Mucosa of gallbladder (tissue), 1 donor: ENCODE measurements around the gene IRF6. TPM values are rescaled to one million over a fixed set of nuclear protein-coding genes. Genes with fewer than 3 reads are reported as not detected.
A peak's percentile ranks its signal among the peaks of the same experiment; 100 is the strongest.

Source experiments
- DNase-seq: peaks from one replicate; pipeline ENCODE4 v3.0.0-alpha.2; 2020; ENCODE audit warnings: low spot score
- total RNA-seq: library from RNA; stranded (reverse); gene quantifications from one replicate; pipeline ENCODE4 v1.2.1, GENCODE V29; 2021
- donor health status: DM: no; HTN: no; CAD: no.

IRF6 gene
- total RNA-seq, 1 donor from 2014 or later = 104 TPM

DNA sequence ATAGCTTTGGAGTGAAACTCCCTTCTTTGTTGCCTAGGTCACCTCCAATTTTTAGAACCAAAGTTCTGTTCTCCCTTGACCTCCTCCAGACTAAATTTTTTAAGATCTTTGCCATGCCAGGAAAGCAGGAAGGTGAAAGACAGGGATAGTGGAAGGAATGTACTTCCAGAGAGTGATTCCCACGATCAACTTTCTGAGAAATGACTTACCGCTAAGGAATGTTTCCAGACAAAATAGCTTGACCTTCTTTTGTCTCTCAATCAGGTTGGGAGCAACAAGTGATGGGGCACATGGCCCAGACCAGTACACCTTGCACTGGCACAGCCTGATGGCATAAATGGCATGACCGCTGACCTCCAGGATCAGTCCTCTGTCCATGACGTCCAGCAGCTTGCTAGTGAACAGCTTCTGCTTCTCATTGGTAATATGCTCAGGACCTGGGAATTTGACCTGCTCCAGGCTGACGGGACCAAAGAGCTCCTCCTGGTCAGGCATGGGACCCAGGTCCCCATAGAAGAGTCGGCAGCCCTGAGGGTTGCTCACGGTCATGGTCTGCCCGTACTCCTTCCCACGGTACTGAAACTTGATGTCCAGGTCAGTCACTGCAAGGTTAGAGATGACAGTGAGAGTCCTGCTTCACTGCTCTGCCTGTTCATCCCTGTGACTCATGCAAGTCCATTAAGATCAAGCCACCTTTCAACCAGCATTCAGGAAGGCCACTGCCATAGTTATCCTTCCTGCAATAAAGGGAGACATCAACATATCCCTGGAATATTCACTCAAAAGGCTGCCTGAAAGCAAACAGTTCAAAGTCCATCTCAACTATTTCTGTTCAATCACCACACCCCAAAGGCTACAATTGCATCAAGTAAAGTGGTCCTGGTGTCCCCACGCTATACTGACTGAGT lies 15.4 kb downstream of the IRF6 start:
- DNase-seq = peak; percentile 37

DNA sequence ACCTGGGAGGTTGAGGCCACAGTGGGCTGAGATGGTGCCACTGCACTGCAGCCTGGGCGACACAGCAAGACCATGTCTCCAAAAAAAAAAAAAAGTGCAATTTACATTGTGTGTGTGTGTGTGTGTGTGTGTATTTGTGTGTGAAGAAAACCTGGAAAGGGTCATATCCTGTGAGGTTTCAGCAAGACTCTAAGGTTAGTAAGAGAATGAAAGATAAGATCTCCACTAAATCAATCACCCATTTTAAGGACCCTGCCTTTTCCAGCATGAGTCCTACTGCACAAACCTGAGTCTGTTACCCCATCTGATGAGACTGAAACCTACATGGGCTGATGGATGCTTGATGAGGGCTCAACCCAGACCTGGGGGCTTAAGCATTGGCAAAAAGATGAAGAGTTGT lies 16.7 kb downstream of the IRF6 start:
- DNase-seq = no peak

DNA sequence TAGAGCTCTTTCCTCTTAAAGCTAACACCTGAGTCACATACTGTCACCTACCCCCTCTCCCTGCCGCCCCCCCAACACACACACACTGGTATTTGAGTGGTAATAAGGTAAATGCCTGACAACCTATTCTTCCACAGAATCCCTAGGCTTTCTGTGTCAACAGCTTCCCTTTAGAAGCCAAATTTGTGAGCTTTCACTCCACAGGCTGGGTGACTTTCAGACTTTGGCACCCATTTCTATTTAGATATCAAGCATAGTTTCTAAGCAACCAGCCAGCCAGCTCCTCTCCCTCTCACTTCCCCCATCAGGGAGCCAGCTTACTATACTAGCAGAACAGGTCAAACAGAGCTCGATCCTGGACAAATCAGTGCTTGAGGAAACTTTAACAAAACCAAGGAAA lies 18.4 kb downstream of the IRF6 start:
- peak; percentile 78 for DNase-seq

DNA sequence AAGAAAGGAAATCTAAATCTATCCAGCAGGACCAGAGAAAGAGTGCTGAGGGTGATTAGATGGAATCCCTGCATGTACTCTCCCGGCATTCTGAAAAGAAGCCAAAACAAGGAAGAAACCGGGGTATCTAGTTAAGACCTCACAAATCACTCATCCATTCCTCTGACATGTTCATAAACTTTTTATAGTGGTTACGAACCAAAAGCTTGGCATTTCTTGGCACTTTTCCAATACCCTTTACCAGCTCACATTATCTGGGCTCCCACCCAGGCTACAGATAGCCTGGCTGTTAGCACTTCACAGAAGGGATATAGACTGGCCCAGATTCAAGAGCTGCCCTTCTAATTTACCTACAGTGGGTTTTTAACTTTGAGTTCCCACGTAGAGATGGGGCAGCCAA lies 19.8 kb downstream of the IRF6 start:
- no peak for DNase-seq

DNA sequence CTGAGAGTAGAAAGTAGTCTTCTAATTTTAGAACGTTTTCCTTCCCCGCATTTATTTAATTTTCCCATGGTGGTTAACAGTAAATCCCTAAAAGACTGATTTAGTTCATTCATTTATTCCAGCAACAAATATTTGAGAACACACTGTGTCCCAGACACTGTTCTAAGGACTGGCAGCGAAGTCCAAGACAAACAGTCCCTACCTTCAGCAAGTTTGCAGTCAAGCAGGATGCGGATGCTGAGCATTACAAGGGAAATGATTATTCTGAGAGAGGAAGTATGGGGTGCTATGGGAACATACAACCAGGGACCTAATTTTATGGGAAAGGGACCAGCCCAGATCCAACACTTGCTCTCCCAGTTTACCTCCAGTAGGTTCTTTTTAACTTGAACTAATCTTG lies 20.4 kb downstream of the IRF6 start:
- DNase-seq = no peak

DNA sequence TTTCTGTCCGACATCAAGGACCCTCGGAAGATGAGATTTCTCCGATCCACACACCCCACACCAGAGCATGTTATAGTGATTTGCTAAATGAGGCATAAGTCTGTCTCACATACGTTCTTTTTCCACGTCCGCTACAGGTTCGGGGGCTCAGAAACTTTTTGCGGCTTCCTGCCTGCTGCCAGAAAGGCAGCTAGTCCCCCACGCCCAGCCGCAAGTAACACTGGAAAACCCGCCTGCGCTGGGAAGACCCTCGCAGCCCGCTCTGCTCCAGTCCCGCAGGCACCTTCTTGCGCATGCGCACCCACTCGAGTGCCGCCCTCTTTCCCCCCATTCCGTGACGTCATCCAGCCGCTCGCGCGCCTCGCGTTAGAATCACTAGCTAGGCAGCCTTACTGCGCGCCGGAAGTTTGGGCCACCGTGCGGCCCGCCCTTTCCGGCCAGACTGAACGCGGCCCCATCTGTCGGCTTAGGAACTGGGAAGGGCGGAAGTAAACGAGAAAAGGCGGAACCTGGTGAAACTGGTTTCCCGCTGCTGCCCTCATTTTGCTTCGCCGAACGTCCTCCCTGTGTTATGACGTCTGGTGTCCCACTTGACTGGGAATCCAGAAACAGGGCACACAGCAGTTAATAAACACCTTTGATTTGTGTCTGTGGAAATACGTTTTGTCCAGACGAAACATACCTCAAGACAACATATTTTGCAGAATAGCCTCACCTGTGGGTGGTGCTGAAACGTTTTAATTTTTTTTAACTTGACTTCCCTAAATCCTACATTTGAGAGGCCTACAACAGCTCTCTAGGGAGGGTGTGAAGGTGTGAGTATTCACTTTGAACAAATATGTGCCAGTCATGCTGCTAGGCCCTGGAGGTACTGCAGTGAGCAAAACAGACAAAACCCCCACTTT lies 21.4 kb downstream of the IRF6 start, which contains the start of gene C1orf74:
C1orf74 (minus strand) TSS at position 295 of the 905 bp plus-strand sequence. CDS start 925 bp downstream, outside the sequence.
- DNase-seq = peak; percentile 99

DNA sequence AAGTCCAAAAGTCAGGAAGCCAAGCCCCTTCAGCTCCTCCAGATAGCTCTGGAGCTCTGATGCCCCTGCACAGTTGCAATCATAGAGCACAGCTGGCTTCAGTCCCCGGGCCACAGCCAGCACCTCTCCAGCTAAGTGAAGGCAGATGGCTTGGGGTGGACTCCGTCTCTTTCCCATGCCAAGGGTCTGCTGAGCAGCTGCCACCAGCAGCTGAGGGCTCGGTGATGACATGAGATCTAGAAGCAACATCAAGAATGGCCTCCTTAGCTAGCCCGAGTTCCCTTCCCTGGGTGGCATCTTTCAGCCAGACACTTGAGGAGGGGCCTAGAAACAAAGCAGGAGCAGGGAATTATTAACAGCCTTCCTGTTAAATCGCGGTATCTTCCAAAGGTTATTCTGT lies 22.6 kb downstream of the IRF6 start:
- DNase-seq = no peak

DNA sequence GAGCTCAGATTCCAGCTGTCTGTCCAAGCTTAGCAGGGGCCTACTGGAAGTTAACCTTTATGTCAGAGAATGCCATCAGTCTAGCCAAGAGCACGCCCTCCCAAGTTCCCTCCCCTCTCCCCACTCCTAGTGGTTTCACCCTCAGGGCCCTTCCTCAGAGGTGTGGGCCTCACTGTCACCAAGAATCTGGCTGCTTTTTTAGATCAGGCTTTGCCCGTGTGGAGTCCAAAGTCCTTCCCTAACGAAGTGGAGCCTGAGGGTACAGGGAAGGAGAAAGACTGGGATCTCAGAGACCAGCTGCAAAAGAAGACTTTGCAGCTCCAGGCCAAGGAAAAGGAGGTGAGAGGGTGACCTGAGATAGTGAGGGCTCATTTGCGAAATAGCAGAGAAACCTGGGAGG lies 25.7 kb downstream of the IRF6 start:
- DNase-seq = no peak

DNA sequence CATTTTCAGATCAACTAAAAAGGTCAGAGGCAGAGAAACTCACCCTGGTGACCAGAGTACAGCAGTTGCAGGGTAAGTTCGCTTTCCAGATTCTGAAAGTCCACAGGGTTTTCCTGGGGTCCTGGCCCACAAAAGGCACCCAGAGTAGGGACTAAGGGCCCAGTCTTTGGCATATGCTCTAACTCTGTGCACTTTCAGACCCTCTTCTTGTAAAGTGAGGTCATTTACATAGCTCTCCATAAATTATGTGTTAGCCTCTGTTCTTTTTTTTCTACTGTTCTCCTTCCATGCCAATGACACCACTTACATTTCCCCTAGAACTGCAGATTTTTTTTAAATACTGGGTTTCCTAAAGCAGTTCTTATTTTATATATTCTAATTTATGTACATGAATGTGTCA lies 27.8 kb downstream of the IRF6 start:
- no peak for DNase-seq

DNA sequence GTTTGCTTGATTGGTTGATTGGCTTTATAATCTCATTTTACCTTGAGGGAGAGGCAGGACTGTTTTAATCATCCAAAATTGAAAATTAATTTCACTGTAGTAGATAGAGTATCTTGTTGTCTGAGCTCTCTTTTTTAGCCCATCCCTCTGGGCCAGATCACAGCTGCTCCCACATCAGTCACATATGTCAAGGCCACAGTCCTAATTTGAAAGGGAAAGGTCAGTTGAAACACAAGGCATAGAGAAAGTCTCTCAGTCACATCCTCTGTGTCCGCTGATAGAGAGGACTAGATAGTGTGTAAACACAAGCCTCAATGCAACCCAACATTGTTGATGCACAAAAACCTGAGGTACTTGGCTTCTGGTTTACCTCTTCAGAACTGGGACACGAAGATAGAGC lies 28.4 kb downstream of the IRF6 start:
- no peak for DNase-seq

DNA sequence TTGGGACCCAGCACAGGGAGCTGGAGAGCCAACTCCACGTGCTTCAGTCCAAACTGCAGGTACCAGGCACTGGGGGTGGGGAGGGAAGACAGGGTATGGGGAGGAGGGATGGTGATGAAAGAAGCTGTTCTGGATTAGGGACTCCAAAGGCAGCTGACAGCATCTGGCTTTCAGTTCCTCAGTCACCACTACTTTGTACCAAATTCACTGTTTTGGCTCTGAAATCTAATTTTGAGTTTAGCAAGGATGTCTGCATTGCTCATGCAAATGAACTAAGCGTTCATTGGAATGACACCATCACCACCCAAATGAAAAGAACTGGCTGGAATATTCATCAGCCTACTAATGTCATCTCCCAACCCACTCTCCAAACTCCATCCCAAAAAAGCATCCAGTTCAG lies 30.3 kb downstream of the IRF6 start:
- DNase-seq = no peak

DNA sequence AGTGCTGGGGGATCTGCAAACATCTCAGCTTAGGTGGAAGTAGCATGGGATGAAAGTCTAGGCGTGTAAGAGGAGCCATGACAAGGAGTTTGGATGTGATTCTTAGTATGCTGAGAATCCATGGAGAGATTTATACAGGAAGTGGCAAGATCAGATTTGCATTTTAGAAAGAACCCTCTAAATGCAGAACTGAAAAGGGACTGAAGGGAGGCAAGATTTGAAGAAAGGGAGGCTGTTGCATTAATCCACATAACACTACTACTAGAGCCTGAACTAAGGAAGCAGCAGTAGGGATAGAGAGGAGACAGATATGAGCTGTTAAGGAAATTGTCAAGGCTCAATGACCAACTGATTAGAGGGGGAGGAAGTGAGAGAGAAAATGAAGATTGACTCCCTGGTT lies 31.4 kb downstream of the IRF6 start:
- DNase-seq = no peak

DNA sequence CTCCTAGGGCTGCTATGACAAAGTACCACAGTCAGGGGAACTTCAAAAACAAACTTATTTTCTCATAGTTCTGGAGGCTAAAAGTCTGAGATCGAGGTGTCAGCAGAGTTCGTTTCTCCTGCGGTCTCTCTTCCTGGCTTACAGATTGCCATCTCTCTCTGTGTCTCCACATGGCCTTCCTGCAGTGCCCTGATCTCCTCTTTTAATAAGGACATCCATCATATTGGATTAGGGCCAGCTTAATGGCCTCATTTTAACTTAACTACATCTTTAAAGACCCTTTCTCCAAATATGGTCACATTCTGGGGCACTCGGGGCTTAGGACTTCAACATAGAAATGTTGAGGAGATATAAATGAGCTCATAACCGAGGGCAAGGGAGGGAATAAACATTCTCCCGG lies 33.8 kb downstream of the IRF6 start:
- no peak for DNase-seq

DNA sequence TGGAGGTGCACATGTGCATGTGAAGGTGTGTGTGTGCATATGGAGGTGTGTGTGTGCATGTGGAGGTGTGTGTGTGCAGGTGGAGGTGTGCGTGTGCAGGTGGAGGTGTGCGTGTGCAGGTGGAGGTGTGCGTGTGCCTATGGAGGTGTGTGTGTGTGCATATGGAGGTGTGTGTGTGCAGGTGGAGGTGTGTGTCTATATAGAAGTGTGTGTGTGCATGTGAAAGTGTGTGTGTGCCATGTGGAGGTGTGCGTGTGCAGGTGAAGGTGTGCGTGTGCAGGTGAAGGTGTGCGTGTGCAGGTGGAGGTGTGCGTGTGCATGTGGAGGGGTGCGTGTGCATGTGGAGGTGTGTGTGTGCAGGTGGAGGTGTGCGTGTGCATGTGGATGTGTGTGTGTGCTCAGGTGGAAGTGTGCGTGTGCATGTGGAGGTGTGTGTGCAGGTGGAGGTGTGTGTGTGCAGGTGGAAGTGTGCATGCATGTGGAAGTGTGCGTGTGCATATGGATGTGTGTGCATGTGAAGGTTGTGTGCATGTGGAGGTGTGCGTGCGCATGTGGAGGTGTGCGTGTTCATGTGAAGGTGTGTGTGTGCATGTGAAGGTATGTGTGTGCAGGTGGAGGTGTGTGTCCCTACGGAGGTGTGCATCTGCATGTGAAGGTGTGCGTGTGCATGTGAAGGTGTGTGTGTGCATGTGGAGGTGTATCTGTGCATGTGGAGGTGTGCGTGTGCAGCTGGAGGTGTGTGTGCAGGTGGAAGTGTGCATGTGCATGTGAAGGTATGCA lies 35.1 kb downstream of the IRF6 start:
- no peak for DNase-seq

DNA sequence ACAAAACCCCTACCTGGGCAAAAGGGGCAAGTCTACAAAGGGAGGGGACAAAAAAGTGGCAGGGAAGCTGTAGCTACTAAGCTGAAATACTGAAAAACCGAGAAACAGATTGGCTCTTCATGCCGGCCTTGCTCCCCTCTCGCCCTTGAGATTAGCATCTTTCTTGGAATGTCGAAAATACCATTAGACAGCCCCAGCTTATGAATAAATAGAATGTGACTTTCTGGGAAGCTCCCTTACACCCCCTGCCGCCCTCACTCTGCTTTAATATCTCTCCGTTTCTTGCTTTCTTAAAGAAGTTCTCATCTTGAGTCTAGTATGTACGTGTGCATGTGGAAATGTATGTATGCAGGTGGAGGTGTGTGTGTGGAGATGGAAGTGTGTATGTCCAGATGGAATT lies 36.0 kb downstream of the IRF6 start:
- DNase-seq = no peak

DNA sequence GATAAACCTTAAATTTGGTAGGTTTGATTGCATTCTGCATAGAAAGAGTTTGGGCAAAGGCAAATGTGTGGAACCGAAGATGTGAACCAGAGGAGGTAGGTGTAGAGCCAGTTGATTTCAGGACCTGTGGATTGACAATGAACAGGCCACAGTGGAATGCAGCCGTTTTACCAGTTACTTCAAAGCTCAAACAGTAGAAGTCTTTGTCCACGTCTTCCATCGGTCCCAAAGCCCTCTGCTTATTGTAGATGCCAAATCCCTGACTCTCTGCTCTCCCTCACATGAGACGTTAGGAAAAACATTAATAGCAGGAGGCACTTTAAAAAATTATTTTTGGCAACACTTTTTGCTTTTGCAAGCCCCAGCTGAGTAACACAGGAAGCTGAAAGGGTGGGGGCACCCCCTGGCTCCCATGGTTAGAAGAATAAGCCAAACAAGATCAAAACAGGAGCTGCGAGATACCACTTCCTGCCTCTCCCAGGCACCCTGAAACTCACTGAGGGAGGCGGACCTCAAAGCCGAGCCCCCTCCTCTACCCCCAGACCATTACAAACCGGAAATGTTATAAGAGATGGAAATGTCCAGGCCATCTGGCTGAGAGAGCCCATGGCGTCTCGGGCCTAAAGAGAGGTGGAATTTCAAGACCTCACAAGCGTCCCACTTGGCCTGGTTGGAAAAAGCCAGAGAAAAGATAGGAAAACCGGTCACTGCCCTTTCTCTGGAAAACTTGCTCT lies 36.6 kb downstream of the IRF6 start:
- DNase-seq = peak; percentile 65

DNA sequence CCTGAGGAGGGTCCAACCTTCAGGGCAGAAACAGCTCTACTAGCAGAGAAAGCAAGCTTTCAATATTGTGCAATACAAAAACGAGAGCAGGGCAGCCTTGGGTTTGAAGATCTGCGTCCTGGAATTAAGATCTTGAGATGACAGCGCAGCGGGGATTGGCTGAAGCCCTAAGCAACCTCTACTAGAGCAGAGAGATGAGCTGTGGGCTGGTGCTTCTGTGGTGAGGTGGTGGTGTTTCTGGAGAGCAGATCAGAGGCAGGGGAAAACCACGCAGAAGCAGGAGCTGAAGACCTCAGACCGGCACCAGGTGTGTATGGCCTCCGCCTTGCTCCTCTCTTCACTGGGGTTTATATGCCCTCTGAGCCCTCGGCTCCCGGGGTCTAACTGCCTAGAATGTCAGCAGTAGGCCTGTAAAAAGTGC lies 37.6 kb downstream of the IRF6 start:
- DNase-seq = peak; percentile 51

DNA sequence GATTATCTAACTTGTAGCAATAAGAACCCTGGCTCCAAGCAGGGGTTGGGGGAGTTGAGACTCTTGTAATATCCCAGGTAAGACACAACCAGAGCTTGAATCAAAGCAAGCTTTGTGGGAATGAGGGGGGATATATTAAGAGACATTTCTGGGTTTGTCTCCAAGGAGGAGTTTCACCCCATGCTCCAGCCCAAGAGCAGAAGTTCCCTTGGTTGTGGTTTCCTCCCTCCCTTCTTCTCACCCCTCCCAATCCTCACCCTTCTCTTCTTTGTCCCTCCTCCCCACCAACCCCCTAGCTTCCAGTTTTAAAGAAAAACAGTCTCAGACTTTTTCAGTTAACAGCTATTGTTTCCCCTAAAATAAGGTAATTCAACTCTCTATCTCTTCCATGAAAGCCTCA lies 38.2 kb downstream of the IRF6 start:
- DNase-seq = no peak

DNA sequence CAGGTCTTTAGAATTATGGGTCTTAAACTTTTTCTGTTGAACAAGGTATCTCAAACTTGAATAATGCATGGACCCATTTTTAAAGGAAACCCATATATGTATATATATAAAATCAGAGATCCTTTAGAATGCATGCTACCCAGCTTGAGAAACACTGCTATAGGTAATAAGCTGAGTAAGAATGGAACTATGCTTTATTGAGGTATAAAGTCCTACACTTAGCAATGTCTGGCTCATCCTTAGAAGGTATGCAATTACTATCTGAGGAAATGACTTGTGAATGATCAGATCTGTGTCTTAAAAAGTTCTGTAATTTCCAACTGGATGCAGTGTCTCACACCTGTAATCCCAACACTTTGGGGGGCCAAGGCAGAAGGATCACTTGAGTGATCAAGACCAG lies 38.8 kb downstream of the IRF6 start:
- no peak for DNase-seq

DNA sequence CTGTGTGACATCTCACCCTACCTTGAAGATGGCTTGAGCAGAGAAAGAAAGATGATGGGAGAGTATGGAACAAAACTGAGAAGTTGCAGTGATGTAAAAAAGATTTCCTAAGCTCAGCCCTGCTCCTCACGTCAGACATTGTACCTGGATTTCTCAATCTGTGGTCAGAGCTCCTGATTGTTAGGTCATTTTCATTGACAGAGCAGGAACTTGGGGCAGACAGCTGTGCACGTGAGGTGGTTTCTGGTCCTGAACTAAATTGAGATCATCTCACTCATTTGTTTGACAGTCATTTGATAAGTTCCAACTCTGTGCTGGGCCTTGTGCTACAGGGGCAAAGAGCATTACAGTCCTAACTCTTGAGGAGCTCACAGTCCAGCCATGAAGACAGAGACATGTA lies 39.9 kb downstream of the IRF6 start:
- DNase-seq = no peak

DNA sequence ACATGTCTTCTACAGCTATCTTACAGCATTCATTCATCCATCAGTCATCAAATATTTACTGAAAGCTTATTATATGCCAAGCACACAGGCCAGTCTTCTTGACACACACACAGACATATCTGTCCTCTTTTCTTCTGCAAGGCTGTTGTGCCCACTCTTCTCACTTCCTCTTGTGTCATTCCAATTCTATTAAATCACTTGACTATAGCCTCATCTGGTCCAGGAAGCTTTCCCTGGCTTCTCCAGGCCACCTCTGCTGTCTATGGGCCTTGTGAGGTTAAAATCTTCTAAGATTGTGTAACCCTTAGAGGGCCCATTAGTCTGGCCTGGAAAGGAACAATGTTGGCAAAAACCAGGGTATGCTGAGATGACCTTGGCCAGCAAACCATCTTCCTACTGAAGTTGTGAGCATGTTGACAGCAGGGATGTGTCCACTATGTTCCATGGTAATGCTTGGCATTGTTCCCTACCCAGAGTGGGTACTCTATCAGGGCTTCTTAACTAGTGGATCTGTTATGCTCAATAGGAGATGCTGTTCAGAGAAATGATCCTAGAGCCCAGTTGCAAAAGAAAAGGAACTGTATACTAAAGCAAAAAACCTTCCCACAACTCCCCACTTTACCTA lies 44.8 kb downstream of the IRF6 start:
- DNase-seq = no peak
